T-helper 2 cell treated with Interferon-gamma antibody and Interleukin-4, amounts not matched to agents 5 μg/mL and 100 μg/mL, for 36 hours (primary cell): ENCODE data around the gene CFAP221.

Experiments used
- DNase-seq: peaks from one replicate; pipeline ENCODE4 v3.0.0; 2021; ENCODE audit warnings: low spot score
- H3K27ac Mint-ChIP-seq: one replicate; pipeline ENCODE4 v1.8.0; 2021; ENCODE audit warnings: mild to moderate bottlenecking, mixed read lengths
- H3K27me3 Mint-ChIP-seq: one replicate; pipeline ENCODE4 v1.8.0; 2021; ENCODE audit warnings: low read depth, mixed read lengths
- H3K36me3 Mint-ChIP-seq: one replicate; pipeline ENCODE4 v1.8.0; 2021; ENCODE audit warnings: low read depth, mixed read lengths
- H3K4me1 Mint-ChIP-seq: one replicate; pipeline ENCODE4 v1.8.0; 2021; ENCODE audit warnings: low read depth, mixed read lengths
- H3K4me3 Mint-ChIP-seq: one replicate; pipeline ENCODE4 v1.8.0; 2022; ENCODE audit warnings: mild to moderate bottlenecking, moderate library complexity, mixed read lengths
- H3K9me3 Mint-ChIP-seq: one replicate; pipeline ENCODE4 v1.8.0; 2021; ENCODE audit warnings: mixed read lengths

CFAP221 gene

DNA sequence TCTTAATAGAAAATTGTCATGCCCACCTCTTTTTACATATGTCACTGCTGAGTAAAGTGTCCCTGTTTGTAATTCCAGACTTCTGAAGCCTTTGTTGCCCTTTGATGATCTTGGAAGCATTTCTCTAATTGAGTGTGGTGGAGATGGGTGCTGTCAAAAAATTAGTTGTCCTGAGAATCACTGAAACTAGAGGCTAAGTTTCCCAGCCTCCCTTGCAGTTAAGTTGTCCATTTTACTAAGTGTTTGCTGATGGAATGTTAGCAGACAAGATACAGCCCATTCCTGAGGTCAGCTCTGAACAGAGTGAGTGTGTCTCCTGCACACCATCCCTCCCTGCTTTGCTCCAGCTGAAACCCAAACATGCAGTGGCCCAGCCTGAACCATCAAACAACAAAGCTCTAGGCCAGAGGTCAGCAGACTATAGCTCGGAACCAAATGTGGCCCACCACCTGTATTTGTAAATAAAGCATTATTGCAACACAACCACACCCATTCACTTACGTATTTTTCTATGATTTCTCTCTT is 106.7 kb downstream of the CFAP221 start:
- Mint-ChIP-seq H3K9me3 (no peaks in the 10 kb centered on the region), H3K27ac (no peak overlapping the region), H3K27me3 (peaks cover 18% of the 10 kb centered on the region), H3K4me3 (no peak overlapping the region), H3K4me1 (no peaks in the 10 kb centered on the region), H3K36me3 (no peaks in the 10 kb centered on the region)
- no peak for DNase-seq

DNA sequence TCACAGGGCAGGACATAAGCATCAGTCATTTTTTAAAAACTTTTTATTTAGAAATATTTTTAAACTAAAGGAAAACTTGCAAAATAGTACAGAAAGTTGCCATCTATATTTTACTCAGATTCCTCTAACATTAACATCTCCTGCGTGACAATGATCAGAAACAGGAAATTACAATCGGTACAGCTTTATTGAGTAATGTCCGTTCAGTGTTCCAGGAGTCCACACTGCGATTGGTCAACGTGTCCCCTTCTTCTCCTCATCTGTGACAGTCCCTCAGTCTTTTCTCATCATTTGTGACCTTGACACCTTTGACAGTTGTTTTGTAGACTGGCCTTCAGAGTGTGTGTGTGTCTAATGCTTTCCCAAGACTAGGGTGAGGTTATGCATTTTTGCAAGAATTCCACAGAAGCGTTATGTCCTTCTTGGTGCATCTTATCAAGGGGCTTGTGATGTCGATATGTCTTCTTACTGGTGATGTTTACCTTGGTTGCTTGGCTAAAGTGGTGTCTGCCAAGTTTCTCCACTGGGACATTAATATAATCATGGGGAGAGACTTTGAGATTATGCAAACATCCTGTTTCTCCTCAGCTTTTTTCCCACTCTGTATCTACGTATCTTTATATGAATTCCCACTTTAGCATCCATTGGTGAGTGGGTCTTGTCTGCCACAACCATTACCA is 113.4 kb downstream of the CFAP221 start:
- Mint-ChIP-seq H3K36me3 (no peaks in the 10 kb centered on the region), H3K4me1 (no peaks in the 10 kb centered on the region), H3K9me3 (no peaks in the 10 kb centered on the region), H3K4me3 (no peak overlapping the region), H3K27me3 (peaks cover 12% of the 10 kb centered on the region), H3K27ac (no peak overlapping the region)
- no peak for DNase-seq

DNA sequence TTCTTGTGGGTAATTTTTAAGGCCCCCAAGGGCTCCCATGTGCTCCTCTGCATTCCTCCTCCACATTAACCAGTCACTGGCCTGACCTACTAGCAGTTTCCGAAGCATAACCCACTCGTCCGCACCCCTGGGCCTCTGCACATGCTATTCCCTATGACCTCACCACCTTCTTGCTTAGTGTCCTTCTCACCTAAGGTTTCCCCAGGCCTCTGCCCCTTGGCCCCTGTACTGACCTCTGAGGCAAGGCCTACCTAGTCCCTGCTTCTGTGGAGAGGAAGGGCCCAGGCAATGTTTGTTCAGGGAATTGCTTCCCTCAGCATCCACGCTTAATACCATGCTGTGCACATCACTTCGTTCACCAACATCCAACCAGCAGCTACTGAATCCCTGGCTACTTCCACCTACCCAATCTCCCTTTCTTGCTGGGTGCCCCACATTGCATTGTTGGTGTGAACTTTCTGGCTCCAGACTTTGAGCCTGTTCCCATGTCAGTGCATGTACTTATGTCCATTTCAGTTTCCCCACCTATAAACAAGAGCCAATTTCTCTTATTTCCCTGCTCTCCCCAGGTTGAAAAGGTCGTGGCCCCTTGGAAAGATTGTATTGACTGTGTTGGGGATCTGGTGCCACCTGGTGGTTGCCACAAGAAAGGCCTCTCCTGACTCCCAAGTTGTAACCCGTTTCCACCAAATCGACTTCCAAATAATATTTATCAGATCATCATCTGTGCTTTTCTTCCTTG is 115.5 kb downstream of the CFAP221 start:
- Mint-ChIP-seq H3K4me1 (peaks cover 8% of the 10 kb centered on the region), H3K9me3 (peaks cover 4% of the 10 kb centered on the region), H3K27me3 (peaks cover 12% of the 10 kb centered on the region), H3K27ac (no peak overlapping the region), H3K4me3 (no peak overlapping the region), H3K36me3 (no peaks in the 10 kb centered on the region)
- DNase-seq, result no peak

DNA sequence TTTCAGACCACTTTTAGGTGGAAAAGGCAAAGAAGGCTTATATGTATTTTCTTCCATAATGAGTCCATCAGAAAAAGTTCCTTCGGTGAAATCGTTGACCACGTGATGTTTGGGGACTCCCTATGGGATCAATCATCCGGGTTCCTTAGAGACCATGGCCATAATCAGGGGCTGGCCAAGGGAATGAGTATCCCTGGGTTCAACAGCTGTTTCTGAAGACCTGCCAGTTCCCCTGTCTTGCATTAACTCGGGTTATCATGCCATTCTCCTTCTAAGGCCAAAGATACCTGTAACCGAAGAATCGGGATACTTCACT is 116.1 kb downstream of the CFAP221 start:
- peaks cover 8% of the 10 kb centered on the region for H3K4me1 Mint-ChIP-seq
- H3K9me3 Mint-ChIP-seq, result peaks cover 10% of the 10 kb centered on the region
- H3K27me3 Mint-ChIP-seq, result peaks cover 12% of the 10 kb centered on the region
- DNase-seq, result no peak
- H3K4me3 Mint-ChIP-seq, result no peak overlapping the region
- H3K27ac Mint-ChIP-seq, result no peak overlapping the region
- no peaks in the 10 kb centered on the region for H3K36me3 Mint-ChIP-seq

DNA sequence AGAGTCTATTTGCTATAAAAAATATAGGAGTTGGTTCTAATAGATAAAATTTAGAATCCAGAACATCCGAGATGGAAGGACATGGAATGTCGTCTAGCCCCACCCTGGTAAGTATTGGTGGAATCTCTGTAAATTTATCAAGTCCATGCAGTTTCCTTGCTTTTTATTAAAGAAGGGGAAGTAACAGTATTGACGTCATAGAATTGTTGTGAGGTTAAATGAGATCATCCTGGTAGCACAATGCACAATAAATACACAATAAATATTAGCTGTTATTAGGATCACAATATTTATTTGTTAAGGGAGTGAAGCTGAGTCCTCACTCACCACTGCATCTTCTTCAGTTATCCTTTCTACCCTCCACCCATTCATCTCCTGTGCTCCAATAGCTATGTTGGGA is 118.0 kb downstream of the CFAP221 start:
- Mint-ChIP-seq H3K27ac (no peak overlapping the region), H3K36me3 (no peaks in the 10 kb centered on the region), H3K4me1 (peaks cover 8% of the 10 kb centered on the region), H3K4me3 (no peak overlapping the region), H3K9me3 (peaks cover 10% of the 10 kb centered on the region), H3K27me3 (peaks cover 16% of the 10 kb centered on the region)
- DNase-seq, result no peak

DNA sequence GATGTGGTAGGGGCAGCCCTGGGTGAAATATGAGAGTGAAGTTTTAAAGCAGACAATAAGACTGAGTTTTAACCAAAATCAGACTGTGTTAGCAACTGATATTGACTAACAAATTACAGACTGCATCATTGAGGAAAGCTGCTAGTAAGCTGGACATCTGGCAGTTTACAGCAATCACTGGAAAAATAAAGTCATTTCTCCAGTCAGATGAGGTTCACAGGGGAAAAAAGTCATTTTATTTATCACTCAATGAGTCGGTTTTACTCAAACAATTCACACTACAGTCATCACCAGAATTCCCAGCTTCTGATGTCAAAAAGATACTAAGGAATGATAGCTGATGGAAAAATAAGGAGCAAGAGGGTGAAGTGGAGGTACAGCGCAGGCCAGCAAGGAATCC is 124.3 kb downstream of the CFAP221 start:
- no peak for DNase-seq
- Mint-ChIP-seq H3K36me3 (no peaks in the 10 kb centered on the region), H3K9me3 (peaks cover 10% of the 10 kb centered on the region), H3K27me3 (peaks cover 16% of the 10 kb centered on the region), H3K4me1 (peaks cover 7% of the 10 kb centered on the region), H3K27ac (no peak overlapping the region), H3K4me3 (no peak overlapping the region)

DNA sequence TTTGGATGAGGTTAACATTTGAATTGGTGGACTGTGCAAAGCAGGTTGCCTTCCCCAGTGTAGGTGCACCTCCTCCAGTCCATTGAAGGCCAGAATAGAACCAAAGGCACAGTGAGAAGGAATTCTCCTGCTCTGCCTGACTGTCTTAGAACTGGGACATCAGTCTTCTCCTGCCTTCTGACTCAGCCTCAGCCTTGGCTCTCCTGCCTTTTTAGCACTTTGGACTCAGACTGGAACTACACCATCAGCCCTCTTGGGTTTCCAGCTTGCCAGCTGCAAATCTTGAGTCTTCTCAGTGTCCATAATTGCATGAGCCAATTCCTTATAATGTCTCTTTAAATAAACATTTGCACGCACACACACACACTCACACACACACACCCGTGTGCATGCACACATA is 126.8 kb downstream of the CFAP221 start:
- Mint-ChIP-seq H3K4me3 (no peak overlapping the region), H3K27ac (no peak overlapping the region), H3K4me1 (peaks cover 3% of the 10 kb centered on the region), H3K36me3 (no peaks in the 10 kb centered on the region), H3K27me3 (peaks cover 6% of the 10 kb centered on the region), H3K9me3 (no peaks in the 10 kb centered on the region)
- no peak for DNase-seq

DNA sequence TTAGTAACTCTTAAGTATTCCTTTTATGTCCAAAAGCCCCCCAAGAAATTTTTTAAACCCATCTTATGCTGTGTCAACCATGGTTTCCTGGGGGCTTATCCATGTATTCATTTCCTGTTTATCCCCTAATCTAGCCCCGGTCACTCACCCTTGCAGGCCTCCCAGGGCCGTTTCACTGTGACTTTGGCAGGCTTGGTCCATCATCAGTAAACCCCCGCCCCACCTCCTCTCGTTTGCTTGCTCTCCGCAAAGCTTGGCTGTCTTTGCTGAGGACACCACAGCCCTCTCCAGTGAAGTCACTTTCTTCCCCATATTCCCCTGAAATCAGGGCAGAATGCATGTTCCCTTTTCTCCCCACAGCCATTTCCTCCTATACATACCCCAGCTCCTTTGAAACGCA is 127.5 kb downstream of the CFAP221 start:
- H3K27me3 Mint-ChIP-seq, result peaks cover 8% of the 10 kb centered on the region
- no peak overlapping the region for H3K27ac Mint-ChIP-seq

DNA sequence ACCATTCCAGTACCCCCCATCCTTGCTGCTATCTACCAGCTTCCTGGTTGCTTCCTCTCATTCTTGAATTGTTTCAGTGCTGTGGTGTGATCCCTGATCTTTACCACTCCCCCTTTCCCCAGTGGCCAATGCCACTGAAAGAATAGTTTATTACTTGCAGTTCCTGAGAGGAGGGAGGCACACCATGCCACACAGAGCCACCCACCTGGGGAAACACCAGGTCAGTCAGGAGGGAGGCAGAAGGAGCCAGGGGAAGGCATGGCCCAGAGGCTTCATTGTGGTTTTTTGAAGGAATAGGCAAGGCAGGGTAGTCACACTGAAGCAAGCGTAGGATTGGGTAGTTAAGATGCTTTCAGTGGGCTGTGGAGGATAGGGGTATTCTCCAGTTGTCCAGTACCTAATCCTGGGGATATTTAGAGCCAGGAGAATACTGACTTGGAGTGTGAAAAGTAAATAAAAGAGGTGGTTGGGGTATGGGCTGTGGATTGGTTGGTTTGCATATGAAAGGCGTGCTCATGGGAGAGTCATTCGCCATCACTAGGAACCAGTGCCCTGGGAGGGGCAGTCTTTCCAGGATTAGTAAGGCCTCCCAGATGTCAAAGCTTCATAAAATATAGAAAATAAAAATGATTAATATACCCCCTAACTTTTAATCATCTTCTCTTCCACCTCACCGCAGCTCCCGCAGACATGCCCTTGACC is 128.1 kb downstream of the CFAP221 start:
- Mint-ChIP-seq H3K27me3 (peaks cover 8% of the 10 kb centered on the region), H3K36me3 (no peaks in the 10 kb centered on the region), H3K4me3 (no peak overlapping the region), H3K9me3 (no peaks in the 10 kb centered on the region), H3K4me1 (peaks cover 3% of the 10 kb centered on the region), H3K27ac (no peak overlapping the region)
- no peak for DNase-seq

More for the DNA sequence above, 127.5 kb downstream of the CFAP221 start:
- Mint-ChIP-seq H3K9me3 (no peaks in the 10 kb centered on the region), H3K36me3 (no peaks in the 10 kb centered on the region), H3K4me3 (no peak overlapping the region), H3K4me1 (peaks cover 3% of the 10 kb centered on the region)
- DNase-seq, result no peak

DNA sequence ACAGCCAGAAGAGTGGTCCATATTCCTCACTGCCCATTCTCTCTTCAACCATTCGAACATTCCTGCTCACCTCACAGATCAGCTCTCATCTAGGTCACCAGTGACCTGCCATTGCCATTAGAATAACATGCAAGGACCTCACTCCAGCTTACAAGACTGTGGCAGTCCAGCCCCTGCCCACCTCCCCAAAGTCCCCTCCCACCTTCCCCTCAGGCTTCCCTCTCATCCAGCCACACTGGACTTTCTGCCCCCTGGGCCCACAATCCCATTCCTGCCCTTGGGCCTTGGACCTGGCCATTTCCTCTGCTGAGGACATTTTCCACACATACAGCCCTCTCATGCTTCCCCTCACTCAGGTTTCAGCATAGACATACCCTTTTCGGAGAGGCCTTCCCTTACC is 129.5 kb downstream of the CFAP221 start:
- H3K27me3 Mint-ChIP-seq, result peaks cover 18% of the 10 kb centered on the region
- H3K4me1 Mint-ChIP-seq, result peaks cover 5% of the 10 kb centered on the region
- H3K36me3 Mint-ChIP-seq, result no peaks in the 10 kb centered on the region
- no peak overlapping the region for H3K27ac Mint-ChIP-seq
- DNase-seq, result no peak
- no peaks in the 10 kb centered on the region for H3K9me3 Mint-ChIP-seq
- no peak overlapping the region for H3K4me3 Mint-ChIP-seq

DNA sequence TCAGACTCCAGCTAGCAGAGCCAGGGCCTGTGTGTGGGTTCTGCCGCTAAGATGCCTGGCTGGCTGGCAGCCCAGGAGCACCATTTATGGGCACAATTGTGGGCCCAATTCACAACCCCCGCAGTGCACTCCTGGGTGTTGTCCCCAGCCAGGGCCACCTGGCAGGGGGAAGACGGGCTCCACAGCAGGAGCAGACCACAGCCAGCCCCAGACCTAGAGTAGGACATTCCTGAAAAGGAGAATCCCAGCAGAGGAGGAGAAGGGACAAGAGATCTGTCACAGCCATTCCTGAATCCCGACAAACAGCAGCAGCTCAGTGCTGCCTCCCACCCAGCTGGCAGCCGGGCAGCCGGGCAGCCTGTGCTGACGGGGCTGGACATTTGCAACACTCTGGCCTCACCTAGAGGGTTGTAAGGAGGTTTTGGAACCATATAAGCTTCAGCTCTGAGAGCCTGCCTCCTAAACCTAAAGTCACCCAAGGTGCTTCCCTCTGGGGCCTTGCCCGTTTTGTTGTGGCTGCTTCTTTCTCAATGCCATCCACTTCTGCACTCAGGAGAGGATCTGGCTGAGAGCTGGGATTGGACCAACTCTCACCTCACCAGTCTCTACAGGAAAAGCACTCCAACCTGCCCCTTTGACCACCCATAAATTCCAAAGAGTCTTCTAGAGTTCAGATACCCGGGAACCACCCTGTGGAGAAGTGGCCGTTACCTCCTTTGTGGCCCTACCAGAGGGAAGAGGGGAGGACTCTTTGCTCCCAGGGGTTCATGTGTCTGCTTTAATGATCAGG is 130.7 kb downstream of the CFAP221 start:
- Mint-ChIP-seq H3K27me3 (peaks cover 18% of the 10 kb centered on the region), H3K4me1 (peaks cover 11% of the 10 kb centered on the region), H3K36me3 (peaks cover 3% of the 10 kb centered on the region), H3K4me3 (no peak overlapping the region), H3K9me3 (no peaks in the 10 kb centered on the region), H3K27ac (no peak overlapping the region)
- DNase-seq, result no peak

DNA sequence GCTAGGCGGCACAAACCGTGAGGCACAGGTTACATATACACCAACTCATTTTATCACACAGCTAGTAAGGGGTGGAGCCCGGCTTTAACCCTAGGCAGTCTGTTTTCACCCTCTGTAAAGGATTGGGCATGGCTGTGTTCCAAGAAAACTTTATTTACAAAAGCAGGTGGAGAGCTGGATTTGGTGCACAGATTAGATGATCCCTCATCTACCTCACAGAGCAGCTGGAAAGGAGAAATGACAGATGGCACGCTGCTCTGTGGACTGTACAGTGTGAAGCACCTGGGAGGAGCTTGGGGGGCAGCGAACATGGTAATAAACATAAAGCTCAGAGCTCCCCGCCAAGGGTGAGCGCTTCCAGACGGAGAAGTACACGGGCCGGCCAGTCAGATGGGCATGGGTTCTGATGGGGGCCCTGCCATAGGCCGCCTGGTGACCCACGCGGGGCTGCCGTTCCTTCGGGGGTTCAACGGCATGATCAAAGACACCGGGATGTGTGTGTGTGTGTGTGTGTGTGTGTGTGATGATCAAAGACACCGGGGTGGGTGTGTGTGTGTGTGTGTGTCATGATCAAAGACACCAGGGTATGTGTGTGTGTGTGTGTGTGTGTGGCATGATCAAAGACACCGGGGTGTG is 133.9 kb downstream of the CFAP221 start:
- H3K27ac Mint-ChIP-seq, result peak overlapping the region; percentile 77
- H3K27me3 Mint-ChIP-seq, result peaks cover 18% of the 10 kb centered on the region
- H3K9me3 Mint-ChIP-seq, result no peaks in the 10 kb centered on the region
- H3K4me1 Mint-ChIP-seq, result peaks cover 20% of the 10 kb centered on the region
- H3K36me3 Mint-ChIP-seq, result peaks cover 7% of the 10 kb centered on the region
- peak overlapping the region; percentile 88 for H3K4me3 Mint-ChIP-seq
- no peak for DNase-seq

DNA sequence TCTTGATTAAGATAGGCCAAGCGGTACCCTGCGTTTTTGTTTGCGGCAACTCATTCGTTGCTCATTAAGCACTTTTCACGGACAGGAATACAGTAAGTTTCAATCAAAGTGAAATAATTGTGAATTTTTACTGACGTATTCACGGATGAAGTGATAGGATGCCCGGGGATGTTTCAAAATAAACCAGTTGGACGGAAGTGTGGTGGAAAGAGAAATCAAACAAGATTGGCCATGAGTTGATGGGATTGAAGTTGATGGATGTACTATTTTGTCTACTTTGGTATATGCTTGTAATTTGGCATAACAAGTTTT is 135.2 kb downstream of the CFAP221 start:
- Mint-ChIP-seq H3K36me3 (peaks cover 7% of the 10 kb centered on the region), H3K9me3 (no peaks in the 10 kb centered on the region), H3K27me3 (peaks cover 18% of the 10 kb centered on the region), H3K4me3 (peak overlapping the region; percentile 88), H3K27ac (peak overlapping the region; percentile 87), H3K4me1 (peaks cover 20% of the 10 kb centered on the region)
- DNase-seq, result no peak
